ENCODE results near the gene ZNF638.
"Not testable (repeated sequence)": the region's sequence is repeated elsewhere in the genome, so short reads cannot be mapped to it uniquely, and the experiment has no call there.

Gene ZNF638

GRCh38 chr2:71417300-71418202, 86.0 kb downstream of the ZNF638 start:
- no peak for DNase-seq

GRCh38 chr2:71419145-71419544, 87.6 kb downstream of the ZNF638 start:
- DNase-seq, result no peak

- DNase-seq, result peak; percentile 28
Observed at GRCh38 chr2:71419976-71420375, 88.4 kb downstream of the ZNF638 start.

GRCh38 chr2:71422786-71423185, 91.2 kb downstream of the ZNF638 start:
- no peak for DNase-seq

- DNase-seq, result no peak
Observed at GRCh38 chr2:71423817-71424420, 92.3 kb downstream of the ZNF638 start.

- DNase-seq, result no peak
Observed at GRCh38 chr2:71426721-71427120, 95.1 kb downstream of the ZNF638 start.

- no peak for DNase-seq
Observed at GRCh38 chr2:71428472-71429383, 97.1 kb downstream of the ZNF638 start.

- DNase-seq, result not testable (repeated sequence)
Observed at GRCh38 chr2:71445142-71445541, 113.6 kb downstream of the ZNF638 start.

GRCh38 chr2:71446505-71446904, 114.9 kb downstream of the ZNF638 start:
- DNase-seq, result no peak

- no peak for DNase-seq
Observed at GRCh38 chr2:71449343-71449742, 117.8 kb downstream of the ZNF638 start.

GRCh38 chr2:71451705-71452104, 120.1 kb downstream of the ZNF638 start:
- no peak for DNase-seq

- DNase-seq, result peak; percentile 68
Observed at GRCh38 chr2:71452565-71452964, 121.0 kb downstream of the ZNF638 start.

- no peak for DNase-seq
Observed at GRCh38 chr2:71453404-71454220, 122.0 kb downstream of the ZNF638 start, which contains the start of gene DYSF. DYSF (plus strand) TSS chr2:71453561.

GRCh38 chr2:71454221-71455010, 122.8 kb downstream of the ZNF638 start:
- no peak for DNase-seq

- no peak for DNase-seq
Observed at GRCh38 chr2:71455011-71455740, 123.6 kb downstream of the ZNF638 start.

GRCh38 chr2:71455741-71456569, 124.4 kb downstream of the ZNF638 start:
- DNase-seq, result no peak

- no peak for DNase-seq
Observed at GRCh38 chr2:71456617-71457016, 125.0 kb downstream of the ZNF638 start.

GRCh38 chr2:71457123-71457915, 125.7 kb downstream of the ZNF638 start:
- DNase-seq, result no peak

- no peak for DNase-seq
Observed at GRCh38 chr2:71457923-71458322, 126.3 kb downstream of the ZNF638 start.
